Ramos (cell line): ENCODE measurements around the gene IL10RB.
"Not testable (repeated sequence)": the region's sequence is repeated elsewhere in the genome, so short reads cannot be mapped to it uniquely, and the experiment has no call there.

Source experiments
- in situ Hi-C: fragments of 300-500 bp; cut with MboI; formaldehyde crosslinking; loops from one replicate; pipeline ENCODE4 v1.14.3; 2022; ENCODE audit warnings: low sequenced_read_pairs; ENCODE audit not compliant: unreplicated experiment

The IL10RB gene

GRCh38 chr21:33239559-33240127 is 26.5 kb upstream of the IL10RB start:
- in situ Hi-C loops = not testable (repeated sequence)

GRCh38 chr21:33240404-33240803 is 25.8 kb upstream of the IL10RB start:
- in situ Hi-C loops = no loop called here

DNA sequence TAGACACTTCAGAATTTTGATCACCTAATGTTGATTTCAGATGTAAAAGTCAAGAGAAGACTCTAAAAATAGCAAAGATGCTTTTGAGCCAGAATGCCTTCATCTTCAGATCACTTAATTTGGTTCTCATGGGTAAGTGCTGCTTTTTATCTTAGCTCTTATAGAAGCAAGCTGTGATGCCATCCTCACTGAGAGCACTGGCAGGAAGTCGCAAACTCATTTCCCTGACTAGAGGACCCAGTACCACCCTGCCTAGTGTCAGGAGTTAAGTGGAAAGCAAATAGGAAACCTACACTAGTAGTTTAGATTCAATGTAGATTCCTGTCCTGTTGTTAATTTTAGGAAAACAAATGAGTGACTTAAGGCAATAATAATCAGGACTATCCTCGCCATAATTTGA is 24.3 kb upstream of the IL10RB start:
- in situ Hi-C loops = no loop called here

- in situ Hi-C loops = not testable (repeated sequence)
Observed at GRCh38 chr21:33242846-33243245, 23.3 kb upstream of the IL10RB start.

DNA sequence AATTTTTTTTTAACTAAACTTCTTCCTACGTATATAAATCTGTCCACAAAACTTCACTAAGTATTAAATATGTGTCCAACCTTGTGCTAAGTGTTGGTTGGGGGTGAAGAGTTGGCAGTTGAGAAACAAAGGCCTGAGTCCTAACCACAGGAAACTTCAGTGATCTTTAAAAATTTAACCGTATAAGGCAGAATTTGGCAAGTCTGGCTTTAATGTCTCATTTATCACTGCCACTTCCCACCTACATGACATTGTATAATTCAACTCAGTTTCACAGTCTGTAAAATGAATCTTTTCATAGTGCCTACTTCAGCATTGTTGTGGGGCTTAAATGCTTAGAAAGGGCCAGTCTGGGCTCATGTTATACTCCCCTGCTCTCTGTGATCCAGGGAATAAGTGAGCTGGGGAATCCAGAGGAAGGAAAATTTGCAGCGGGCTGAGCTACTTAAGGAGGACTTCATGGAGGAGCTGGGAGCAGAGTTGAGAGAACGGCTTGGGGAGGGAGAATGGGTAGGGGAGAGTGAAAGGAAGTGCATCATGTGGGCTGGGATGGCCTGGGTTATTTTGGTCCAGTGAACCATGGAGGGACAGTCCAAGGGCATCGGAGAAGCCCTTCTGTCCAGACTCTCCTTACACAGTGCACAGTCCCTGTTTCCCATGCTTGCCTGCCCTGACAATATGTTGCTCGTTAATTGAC is 21.9 kb upstream of the IL10RB start:
- in situ Hi-C loops = no loop called here

- in situ Hi-C loops = no loop called here
Observed at GRCh38 chr21:33244779-33245105, 21.4 kb upstream of the IL10RB start.

GRCh38 chr21:33245289-33245918 is 20.8 kb upstream of the IL10RB start:
- in situ Hi-C loops = no loop called here

- in situ Hi-C loops = no loop called here
Observed at GRCh38 chr21:33246506-33246905, 19.7 kb upstream of the IL10RB start.

DNA sequence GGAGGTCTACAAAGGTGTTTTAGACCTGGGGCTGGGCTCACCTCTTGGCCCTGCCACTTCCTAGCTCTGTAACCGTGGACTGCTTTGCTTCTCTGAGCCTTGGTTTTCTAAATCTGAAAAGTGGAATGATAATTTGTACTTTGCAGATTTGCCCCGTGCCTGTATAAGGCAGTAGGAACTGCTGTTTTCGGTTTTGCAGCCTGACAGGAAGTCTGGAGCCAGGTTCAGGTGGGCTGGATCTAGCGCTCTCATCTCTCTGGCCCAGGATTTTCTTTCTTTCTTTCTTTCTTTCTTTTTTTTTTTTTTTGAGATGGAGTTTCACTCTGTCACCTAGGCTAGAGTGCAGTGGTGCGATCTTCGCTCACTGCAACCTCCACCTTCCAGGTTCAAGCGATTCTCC is 19.2 kb upstream of the IL10RB start:
- in situ Hi-C loops = no loop called here

DNA sequence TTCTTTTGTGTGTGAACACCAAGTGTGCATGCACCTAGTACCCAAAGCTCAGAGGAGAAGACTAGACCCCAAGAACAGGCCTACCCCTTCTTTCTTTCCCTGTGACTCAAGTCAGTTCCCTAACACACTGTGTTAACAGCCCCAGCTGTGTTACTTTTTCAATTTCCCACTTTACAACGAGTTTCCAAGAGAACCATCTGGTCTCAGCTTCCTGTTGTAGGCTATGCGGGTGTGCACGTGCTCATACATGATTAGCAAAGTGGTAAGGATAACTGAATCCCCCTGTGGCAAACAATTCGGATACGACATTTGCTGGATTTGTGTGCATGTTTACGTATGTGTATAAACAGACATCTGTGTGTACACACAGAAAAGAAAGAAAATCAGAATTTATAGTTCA is 18.6 kb upstream of the IL10RB start:
- in situ Hi-C loops = no loop called here

DNA sequence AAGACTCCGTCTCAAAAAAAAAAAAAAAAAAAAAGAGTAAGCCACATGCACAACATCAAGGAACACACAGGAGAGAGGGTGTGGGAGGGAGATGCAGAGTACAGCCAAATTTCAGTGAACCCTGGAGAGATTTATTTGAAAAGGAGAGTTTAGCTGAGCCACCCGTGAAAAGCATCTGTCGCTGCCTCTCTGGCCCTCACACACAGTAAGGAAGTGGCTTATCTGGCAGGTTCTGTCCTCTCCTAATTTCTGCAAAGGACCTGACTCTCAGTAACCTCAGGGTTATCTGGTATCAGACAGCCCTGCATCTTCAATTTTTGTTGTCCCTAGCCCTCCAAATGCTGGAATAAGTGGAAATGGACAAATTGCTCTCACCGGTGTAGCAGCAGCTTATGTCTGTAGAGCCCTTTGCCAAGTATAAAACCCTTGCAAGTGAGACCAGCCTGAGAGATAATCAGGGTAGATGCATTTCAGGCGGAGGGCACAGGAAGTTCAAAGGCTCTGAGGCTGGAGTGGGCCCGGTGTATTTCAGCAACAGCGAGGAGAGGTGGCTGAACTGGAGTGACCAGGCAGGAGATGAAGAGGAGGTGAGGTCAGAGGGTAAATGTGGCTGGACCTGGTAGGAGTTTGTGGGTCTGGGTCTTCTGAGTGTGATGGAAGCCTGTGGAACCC is 16.7 kb upstream of the IL10RB start:
- in situ Hi-C loops = no loop called here

DNA sequence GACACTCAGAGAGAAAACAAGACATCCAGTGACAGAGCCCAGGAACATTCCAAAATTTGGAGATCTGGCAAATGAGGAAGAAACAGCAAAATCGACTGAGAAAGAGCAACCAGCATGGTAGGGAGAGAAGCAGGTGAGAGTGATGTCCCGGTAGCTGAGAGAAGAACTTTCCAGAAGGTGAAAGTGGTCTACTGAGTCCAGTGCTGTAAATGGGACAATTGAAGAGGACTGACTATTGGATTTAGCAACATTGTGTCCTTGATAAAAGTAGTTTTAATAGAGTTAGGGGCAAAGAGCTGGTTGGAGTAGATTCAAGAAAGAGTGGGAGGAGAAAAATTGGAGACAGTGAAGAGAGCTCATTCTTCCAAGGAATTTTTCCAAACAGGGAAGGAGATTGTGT is 15.0 kb upstream of the IL10RB start:
- in situ Hi-C loops = no loop called here

- in situ Hi-C loops = not testable (repeated sequence)
Observed at GRCh38 chr21:33253382-33253781, 12.8 kb upstream of the IL10RB start.

GRCh38 chr21:33254766-33255165 is 11.4 kb upstream of the IL10RB start:
- in situ Hi-C loops = no loop called here

DNA sequence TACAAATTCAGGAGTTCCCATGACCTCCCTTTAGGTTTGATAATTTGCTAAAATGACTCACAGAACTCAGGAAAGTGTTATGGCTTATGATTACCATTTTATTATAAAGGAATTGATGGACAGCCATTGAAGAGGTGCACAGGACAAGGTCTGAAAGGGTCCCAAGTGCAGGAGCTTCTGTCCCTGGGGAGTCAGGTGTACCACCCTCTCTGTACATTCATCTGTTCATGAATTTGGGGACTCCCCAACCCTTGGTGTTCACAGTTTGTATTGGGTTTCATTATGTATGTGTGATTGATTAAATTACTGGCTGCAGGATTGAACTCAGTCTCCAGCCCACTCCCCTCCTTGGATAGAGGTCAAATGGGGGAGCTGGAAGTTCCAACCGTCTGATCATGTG is 10.8 kb upstream of the IL10RB start:
- in situ Hi-C loops = no loop called here

DNA sequence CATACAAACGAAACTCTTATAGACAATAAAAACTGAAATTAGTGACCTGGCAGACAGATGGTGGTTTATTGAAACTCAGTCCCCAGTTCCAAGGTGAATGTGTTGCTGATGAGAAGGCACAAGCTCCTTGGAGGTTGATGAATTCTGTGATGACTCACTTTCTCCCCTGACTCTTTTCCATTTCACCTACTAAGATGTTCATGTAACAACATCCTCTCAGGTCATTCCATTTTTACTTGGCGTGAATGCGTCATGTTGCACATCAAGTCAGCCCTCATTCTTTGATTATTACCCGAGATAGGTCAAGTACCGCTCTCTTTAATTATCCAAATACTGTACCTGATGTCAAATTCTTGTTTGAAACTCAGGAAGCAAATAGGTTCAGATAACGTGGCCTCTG is 10.1 kb upstream of the IL10RB start:
- in situ Hi-C loops = no loop called here

DNA sequence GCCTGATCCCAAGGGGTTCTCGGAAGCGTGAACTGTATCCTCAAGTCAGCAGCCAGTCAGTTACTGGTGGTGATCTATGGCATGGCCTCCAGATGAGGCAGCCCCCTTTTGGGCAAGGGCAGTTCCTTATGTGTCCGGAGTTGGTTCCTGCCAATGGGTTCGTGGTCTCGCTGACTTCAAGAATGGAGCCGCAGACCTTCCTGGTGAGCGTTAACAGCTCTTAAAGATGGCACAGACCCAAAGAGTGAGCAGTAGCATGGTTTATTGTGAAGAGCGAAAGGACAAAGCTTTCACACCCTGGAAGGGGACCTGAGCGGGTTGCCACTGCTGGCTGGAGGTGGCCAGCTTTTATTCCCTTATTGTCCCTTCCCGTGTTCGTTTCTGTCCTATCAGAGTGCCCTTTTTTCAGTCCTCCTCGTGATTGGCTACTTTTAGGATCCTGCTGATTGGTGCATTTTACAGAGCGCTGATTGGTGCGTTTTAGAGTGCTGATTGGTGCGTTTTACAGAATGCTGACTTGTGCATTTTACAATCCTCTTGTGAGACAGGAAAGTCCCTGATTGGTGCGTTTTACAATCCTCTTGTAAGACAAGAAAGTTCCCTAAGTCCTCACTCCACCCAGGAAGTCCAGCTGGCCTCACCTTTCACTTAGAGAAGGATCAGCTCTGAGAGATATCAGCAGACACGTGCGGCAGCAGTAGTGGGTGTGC is 8.9 kb upstream of the IL10RB start:
- in situ Hi-C loops = no loop called here

DNA sequence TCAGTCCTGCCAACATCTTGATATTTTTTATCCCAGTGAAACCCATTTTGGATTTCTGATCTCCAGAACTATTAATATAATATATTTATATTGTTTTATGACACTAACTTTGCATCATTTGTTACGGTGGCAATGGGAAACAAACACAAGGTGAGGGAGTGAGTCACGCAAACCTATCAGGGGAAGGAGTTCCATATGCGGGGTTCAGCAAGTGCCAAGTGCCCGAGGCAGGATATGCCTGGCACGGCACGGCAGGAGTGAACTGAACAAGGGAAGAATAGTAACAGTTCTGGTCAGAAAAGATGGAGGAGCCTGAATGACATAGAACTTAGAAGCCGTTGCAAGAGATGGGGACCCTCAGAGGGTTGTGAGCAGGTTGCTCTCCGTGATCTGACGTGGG is 7.7 kb upstream of the IL10RB start:
- in situ Hi-C loops = no loop called here

GRCh38 chr21:33259428-33259827 is 6.7 kb upstream of the IL10RB start:
- in situ Hi-C loops = no loop called here

DNA sequence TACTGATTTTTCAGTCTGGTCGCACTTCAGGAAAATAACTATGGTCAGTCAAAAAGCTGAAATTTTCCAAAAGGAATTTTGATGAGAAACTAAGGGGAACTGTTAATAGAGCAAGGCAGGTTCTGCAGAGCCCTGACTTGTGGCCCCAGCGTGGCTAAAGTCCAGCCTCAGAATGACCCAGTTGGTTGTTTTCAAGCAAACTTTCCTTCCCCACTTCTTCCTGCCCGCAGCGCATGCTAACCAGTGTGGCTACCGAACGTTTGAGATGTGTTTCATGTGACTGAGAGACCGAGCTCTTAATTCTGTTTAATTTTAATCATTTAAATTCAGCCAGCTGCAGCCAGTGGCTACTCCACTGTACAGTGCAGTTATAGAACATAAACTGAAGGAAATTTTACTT is 6.2 kb upstream of the IL10RB start:
- in situ Hi-C loops = no loop called here

DNA sequence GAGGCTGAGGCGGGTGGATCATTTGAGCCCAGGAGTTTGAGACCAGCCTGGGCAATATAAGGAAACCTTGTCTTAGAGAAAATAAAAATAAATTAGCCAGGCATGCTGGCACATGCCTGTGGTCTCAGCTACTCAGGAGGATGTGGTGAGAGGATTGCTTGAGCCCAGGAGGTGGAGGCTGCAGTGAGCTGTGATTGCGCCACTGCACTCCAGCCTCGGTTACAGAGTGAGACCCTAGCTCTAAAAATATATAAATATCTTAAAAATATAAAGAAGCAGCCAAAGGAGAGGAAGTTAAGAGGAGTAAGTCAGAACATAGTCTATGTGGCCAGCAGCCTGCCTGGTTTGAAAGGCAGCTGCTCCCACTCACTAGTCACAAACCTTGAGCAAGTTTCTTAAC is 4.5 kb upstream of the IL10RB start:
- in situ Hi-C loops = no loop called here
